Tibial artery (tissue), 4 donors: ENCODE results near the gene GOLGA2.
A peak's percentile ranks its signal among the peaks of the same experiment; 100 is the strongest.

Source experiments
- DNase-seq, 2 donors: peaks; one replicate each; pipeline ENCODE4 v3.0.0-alpha.2; 2019
- H3K27ac ChIP-seq, 2 donors: fragments of 200-600 bp; sonication (generic) in 1 of 2; 1 replicate in 1 of 2; 2 replicates in 1 of 2; pipeline ENCODE4 v1.5.1; 2018 to 2019; ENCODE audit warnings: mild to moderate bottlenecking in 1 of 2
- H3K27me3 ChIP-seq, 2 donors: fragments of 200-600 bp; sonication (generic) in 1 of 2; one replicate each; pipeline versions ENCODE4 v1.5.1 to v1.6.0; 2016 to 2019
- H3K36me3 ChIP-seq, 3 donors: fragments of 200-600 bp; sonication (generic) in 2 of 3; one replicate each; pipeline ENCODE4 v1.5.1; 2016 to 2019; ENCODE audit warnings: mild to moderate bottlenecking in 2 of 3
- H3K4me1 ChIP-seq, 4 donors: fragments of 200-600 bp; sonication (generic) in 2 of 4; 1 replicate in 3 of 4; 2 replicates in 1 of 4; pipeline ENCODE4 v1.5.1; 2016 to 2019
- H3K4me3 ChIP-seq, 2 donors: fragments of 200-600 bp; sonication (generic) in 1 of 2; 1 replicate in 1 of 2; 2 replicates in 1 of 2; pipeline ENCODE4 v1.5.1; 2018 to 2019; ENCODE audit warnings: mild to moderate bottlenecking in 2 of 2
- H3K9me3 ChIP-seq, 3 donors: fragments of 200-600 bp; sonication (generic) in 1 of 3; one replicate each; pipeline ENCODE4 v1.5.1; 2016 to 2019
- intact Hi-C: fragments of 100-400 bp; cut with DNase I; formaldehyde crosslinking; loops from one replicate; pipeline ENCODE4 v1.15.0; 2023; ENCODE audit warnings: low total_unique reads
- TF ChIP-seq, protein P1 (sequence below), 2 experiments: fragments of 200-600 bp in 1 of 2; fragments of 450-650 bp in 1 of 2; IDR thresholded peaks; one replicate each; pipeline ENCODE4 v1.5.1; 2017 to 2019; ENCODE audit warnings: antibody characterized with exemption in 2 of 2, mild to moderate bottlenecking in 1 of 2, moderate library complexity in 1 of 2

The GOLGA2 gene, protein sequence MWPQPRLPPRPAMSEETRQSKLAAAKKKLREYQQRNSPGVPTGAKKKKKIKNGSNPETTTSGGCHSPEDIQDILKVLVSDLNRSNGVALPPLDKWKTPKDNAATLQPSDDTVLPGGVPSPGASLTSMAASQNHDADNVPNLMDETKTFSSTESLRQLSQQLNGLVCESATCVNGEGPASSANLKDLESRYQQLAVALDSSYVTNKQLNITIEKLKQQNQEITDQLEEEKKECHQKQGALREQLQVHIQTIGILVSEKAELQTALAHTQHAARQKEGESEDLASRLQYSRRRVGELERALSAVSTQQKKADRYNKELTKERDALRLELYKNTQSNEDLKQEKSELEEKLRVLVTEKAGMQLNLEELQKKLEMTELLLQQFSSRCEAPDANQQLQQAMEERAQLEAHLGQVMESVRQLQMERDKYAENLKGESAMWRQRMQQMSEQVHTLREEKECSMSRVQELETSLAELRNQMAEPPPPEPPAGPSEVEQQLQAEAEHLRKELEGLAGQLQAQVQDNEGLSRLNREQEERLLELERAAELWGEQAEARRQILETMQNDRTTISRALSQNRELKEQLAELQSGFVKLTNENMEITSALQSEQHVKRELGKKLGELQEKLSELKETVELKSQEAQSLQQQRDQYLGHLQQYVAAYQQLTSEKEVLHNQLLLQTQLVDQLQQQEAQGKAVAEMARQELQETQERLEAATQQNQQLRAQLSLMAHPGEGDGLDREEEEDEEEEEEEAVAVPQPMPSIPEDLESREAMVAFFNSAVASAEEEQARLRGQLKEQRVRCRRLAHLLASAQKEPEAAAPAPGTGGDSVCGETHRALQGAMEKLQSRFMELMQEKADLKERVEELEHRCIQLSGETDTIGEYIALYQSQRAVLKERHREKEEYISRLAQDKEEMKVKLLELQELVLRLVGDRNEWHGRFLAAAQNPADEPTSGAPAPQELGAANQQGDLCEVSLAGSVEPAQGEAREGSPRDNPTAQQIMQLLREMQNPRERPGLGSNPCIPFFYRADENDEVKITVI

DNA sequence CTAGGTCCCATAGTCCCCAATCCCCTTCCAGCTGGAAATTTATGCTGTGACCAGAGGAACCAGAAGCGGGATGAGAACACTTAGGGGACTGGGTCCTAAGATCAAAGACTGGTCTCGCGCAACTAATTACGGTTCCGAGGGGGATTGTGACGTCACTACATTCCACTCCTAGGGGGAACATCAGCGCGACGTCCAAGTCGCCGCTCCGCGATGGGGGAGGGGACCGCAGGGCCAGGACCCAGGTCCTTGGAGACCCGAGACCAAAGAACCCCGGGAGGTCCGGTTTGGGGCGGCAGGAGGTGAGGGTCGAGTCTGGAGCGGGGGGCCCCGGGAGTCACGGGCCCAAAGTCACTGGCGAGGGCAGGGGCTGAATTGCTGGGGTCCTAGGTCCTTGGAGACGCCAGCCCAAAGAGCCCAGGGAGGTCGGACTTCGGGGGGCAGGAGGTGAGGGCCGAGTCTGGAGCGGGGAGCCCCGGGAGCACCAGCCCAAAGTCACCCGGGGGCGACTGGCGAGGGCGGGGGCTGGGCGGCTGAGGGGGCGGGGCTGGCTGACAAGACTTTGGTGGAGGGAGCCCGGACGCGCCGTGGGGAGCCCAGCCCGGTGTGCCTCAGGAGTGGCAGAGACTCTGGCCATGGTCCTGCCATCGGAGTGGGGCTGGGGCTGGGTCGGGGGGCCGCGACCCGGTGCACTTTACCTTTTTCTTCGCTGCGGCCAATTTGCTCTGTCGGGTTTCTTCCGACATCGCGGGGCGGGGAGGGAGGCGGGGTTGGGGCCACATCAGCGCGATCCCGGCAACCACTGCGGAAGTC is at the start of gene GOLGA2:
TSS of gene GOLGA2 (minus strand) at position 810 of the 810 bp plus-strand sequence. CDS start at position 779, 31 bp downstream.
- no peak for DNase-seq
- intact Hi-C loops, result no loop called here
- Histone ChIP-seq H3K4me1 (peaks cover 0 to 29% (median 22%) of the 10 kb centered on the region in 4 donors), H3K27ac (peak within 1 kb of the TSS; percentile 83 to 88), H3K4me3 (peak within 1 kb of the TSS; percentile 68 to 94), H3K36me3 (peaks cover 18 to 30% (median 27%) of the 10 kb centered on the region in 3 donors), H3K27me3 (no peaks in the 10 kb centered on the region), H3K9me3 (no peaks in the 10 kb centered on the region)
- TF ChIP-seq, protein P1, sequence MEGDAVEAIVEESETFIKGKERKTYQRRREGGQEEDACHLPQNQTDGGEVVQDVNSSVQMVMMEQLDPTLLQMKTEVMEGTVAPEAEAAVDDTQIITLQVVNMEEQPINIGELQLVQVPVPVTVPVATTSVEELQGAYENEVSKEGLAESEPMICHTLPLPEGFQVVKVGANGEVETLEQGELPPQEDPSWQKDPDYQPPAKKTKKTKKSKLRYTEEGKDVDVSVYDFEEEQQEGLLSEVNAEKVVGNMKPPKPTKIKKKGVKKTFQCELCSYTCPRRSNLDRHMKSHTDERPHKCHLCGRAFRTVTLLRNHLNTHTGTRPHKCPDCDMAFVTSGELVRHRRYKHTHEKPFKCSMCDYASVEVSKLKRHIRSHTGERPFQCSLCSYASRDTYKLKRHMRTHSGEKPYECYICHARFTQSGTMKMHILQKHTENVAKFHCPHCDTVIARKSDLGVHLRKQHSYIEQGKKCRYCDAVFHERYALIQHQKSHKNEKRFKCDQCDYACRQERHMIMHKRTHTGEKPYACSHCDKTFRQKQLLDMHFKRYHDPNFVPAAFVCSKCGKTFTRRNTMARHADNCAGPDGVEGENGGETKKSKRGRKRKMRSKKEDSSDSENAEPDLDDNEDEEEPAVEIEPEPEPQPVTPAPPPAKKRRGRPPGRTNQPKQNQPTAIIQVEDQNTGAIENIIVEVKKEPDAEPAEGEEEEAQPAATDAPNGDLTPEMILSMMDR (IDR thresholded peaks at IDR 0.05), result no peak

DNA sequence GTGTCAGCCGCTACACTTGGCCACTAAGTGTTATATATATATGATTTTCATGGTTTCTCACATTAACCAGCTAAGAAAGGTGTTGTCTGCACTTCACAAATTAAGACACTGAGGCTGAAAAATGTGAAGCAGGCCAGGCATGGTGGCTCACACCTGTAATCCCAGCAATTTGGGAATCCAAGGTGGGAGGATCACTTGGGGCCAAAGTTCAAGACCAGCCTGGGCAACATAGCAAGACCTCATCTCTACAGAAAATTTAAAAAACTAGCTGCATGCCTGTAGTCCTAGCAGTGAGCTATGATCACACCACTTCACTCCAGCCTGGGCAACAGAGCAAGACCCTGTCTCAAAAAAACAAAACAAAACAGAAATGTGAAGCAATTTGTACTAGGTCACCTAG is 48.6 kb upstream of the GOLGA2 start:
- peaks cover 0 to 36% (median 20%) of the 10 kb centered on the region in 4 donors for H3K4me1 ChIP-seq
- no peak overlapping the region for H3K4me3 ChIP-seq
- H3K36me3 ChIP-seq, result peaks cover 11 to 60% (median 20%) of the 10 kb centered on the region in 3 donors
- no peak for DNase-seq
- intact Hi-C loops, result no loop called here
- no peaks in the 10 kb centered on the region for H3K27me3 ChIP-seq
- TF ChIP-seq, protein P1 (IDR thresholded peaks at IDR 0.05), result no peak
- H3K27ac ChIP-seq, result no peak overlapping the region
- no peaks in the 10 kb centered on the region for H3K9me3 ChIP-seq

DNA sequence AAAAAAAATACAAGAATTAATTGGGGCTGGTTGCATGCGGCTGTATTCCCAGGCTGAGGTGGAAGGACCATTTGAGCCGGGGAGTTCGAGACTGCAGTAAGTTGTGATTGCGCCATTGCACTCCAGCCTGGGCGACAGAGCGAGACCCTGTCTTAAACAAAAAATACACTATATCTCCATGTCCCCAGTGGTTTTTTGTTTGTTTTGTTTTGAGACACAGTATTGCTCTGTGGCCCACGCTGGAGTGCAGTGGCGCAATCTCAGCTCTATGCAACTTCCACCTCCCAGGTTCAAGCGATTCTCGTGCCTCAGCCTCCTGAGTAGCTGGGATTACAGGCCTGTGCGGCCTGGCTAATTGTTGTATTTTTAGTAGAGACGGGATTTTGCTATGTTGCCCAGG is 48.0 kb upstream of the GOLGA2 start:
- intact Hi-C loops, result no loop called here
- peak overlapping the region; percentile 83 to 91 for H3K4me3 ChIP-seq
- TF ChIP-seq, protein P1 (IDR thresholded peaks at IDR 0.05), result no peak
- H3K4me1 ChIP-seq, result peaks cover 0 to 36% (median 20%) of the 10 kb centered on the region in 4 donors
- no peaks in the 10 kb centered on the region for H3K27me3 ChIP-seq
- peaks cover 10 to 60% (median 20%) of the 10 kb centered on the region in 3 donors for H3K36me3 ChIP-seq
- H3K27ac ChIP-seq, result no peak overlapping the region
- DNase-seq, result no peak
- H3K9me3 ChIP-seq, result no peaks in the 10 kb centered on the region

DNA sequence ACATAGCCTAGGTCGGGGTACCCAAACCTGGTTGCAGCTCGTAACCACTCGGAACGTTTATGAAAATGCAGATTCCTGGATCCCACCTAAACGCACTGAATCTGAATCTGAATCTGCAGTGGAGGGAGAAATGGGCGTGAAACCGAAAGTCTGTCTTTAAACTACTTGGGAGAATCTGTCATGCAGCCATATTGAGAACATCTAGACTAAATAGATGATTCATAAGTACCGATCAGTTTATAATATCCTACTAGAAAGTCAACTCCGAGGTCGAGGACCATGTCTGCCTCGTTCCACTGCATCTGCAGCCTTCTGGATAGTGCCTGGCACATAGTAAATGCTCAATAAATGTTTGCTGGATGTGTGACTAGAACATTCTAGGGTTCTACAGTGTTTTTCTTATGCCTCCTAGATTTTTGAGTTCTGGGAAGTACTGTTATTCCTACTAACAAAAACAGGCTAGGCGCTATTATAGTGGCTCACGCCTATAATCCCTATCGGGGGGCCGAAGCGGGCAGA is 47.5 kb upstream of the GOLGA2 start:
- H3K27ac ChIP-seq, result peak overlapping the region; percentile 80 to 83
- peaks cover 6 to 60% (median 20%) of the 10 kb centered on the region in 3 donors for H3K36me3 ChIP-seq
- H3K4me3 ChIP-seq, result peak overlapping the region; percentile 83 to 91
- intact Hi-C loops, result no loop called here
- H3K4me1 ChIP-seq, result peaks cover 0 to 36% (median 20%) of the 10 kb centered on the region in 4 donors
- no peaks in the 10 kb centered on the region for H3K9me3 ChIP-seq
- TF ChIP-seq, protein P1 (IDR thresholded peaks at IDR 0.05), result no peak
- H3K27me3 ChIP-seq, result no peaks in the 10 kb centered on the region
- DNase-seq, result no peak
